Measurements from ENCODE around the gene POLRMT.

Gene POLRMT

GRCh38 chr19:596263-596655 is 37.1 kb downstream of the POLRMT start:
- no peak for TF ChIP-seq CTCF (conservative IDR thresholded peaks at IDR 0.05; ENCODE audit: low read depth)
- ChIA-PET CTCF (no interaction called here), POLR2A (ENCODE audit: low non-redundant PET) (no interaction called here)
- H3K27ac ChIP-seq = no peak overlapping the region
- no peak for DNase-seq (ENCODE audit: low spot score)

- no peak for DNase-seq (ENCODE audit: low spot score)
- CTCF ChIA-PET = interaction anchor here (0.5 kb wide), 1 partner anchor 50 kb away, joined by 3 read pairs; no protein-coding TSS in a partner anchor
- H3K27ac ChIP-seq = no peak overlapping the region
- POLR2A ChIA-PET (ENCODE audit: low non-redundant PET) = no interaction called here
- TF ChIP-seq CTCF (conservative IDR thresholded peaks at IDR 0.05; ENCODE audit: low read depth) = no peak
Measured at GRCh38 chr19:595326-596262, 37.7 kb downstream of the POLRMT start.

- no peak for DNase-seq (ENCODE audit: low spot score)
- ChIA-PET CTCF (interaction anchor here (0.6 kb wide), 1 partner anchor 159 kb away, joined by 3 read pairs; no protein-coding TSS in a partner anchor), POLR2A (ENCODE audit: low non-redundant PET) (no interaction called here)
- TF ChIP-seq CTCF (conservative IDR thresholded peaks at IDR 0.05; ENCODE audit: low read depth) = no peak
- no peak overlapping the region for H3K27ac ChIP-seq
Measured at GRCh38 chr19:594265-594870, 39.0 kb downstream of the POLRMT start.

GRCh38 chr19:593505-593904 is 39.8 kb downstream of the POLRMT start:
- H3K27ac ChIP-seq = no peak overlapping the region
- TF ChIP-seq CTCF (conservative IDR thresholded peaks at IDR 0.05; ENCODE audit: low read depth) = no peak
- DNase-seq (ENCODE audit: low spot score) = no peak
- ChIA-PET CTCF (no interaction called here), POLR2A (ENCODE audit: low non-redundant PET) (no interaction called here)

GRCh38 chr19:593055-593454 is 40.3 kb downstream of the POLRMT start:
- ChIA-PET POLR2A (ENCODE audit: low non-redundant PET) (no interaction called here), CTCF (no interaction called here)
- no peak overlapping the region for H3K27ac ChIP-seq
- TF ChIP-seq CTCF (conservative IDR thresholded peaks at IDR 0.05; ENCODE audit: low read depth) = no peak
- no peak for DNase-seq (ENCODE audit: low spot score)

GRCh38 chr19:592101-592500 is 41.2 kb downstream of the POLRMT start:
- no peak for TF ChIP-seq CTCF (conservative IDR thresholded peaks at IDR 0.05; ENCODE audit: low read depth)
- H3K27ac ChIP-seq = no peak overlapping the region
- no peak for DNase-seq (ENCODE audit: low spot score)
- POLR2A ChIA-PET (ENCODE audit: low non-redundant PET) = no interaction called here
- CTCF ChIA-PET = interaction anchor here (0.5 to 0.7 kb wide), 2 partner anchors 18 to 36 kb away, joined by 3 to 4 read pairs; no protein-coding TSS in a partner anchor
